Epidermal melanocyte (primary cell): ENCODE measurements around the gene RTL5.

ENCODE experiments used
- DNase-seq: peaks from one replicate; pipeline ENCODE4 v3.0.0; 2011; ENCODE audit warnings: low spot score; ENCODE audit not compliant: insufficient read length

RTL5 gene

GRCh38 chrX:72079607-72080006 is 52.1 kb downstream of the RTL5 start:
- DNase-seq: no peak

DNA sequence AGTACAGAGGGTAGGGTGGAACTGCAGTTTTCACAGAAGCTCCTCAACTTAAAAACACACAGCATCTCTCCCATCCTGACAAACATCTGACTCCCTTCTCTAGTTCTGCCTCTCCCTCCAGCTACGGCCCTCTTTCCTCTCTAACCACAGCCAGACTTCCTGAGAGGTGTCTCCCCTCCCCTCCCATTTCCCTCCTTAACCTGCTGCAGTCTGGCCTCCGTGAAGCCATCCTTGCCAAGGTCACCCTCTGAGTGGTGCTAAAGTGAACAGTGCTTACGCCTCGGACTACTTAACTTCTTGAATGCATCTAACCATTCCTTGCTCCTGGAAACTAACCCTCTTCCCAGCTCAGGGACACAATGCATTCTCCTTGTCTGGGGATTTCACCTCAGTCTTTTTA is 53.3 kb downstream of the RTL5 start:
- no peak for DNase-seq
